Hepatocyte (in vitro differentiated cells): ENCODE data around the gene OR7D2. TPM values are rescaled to one million over a fixed set of nuclear protein-coding genes. Genes with fewer than 3 reads are reported as not detected.

Source experiments
- DNase-seq: peaks from one replicate; pipeline ENCODE4 v3.0.0-alpha.2; 2016; ENCODE audit warnings: low spot score
- H2AFZ ChIP-seq: fragments of 200-600 bp; sonication (generic); 2 replicates; pipeline ENCODE4 v1.6.0; 2016; ENCODE audit warnings: antibody characterized with exemption, mild to moderate bottlenecking
- H3K27ac ChIP-seq: fragments of 200-600 bp; sonication (generic); 2 replicates; pipeline ENCODE4 v1.5.1; 2016; ENCODE audit warnings: mild to moderate bottlenecking
- H3K27me3 ChIP-seq: fragments of 200-600 bp; sonication (generic); 2 replicates; pipeline ENCODE4 v1.6.1; 2016
- H3K36me3 ChIP-seq: fragments of 200-600 bp; sonication (generic); replicated peaks from 2 replicates; pipeline ENCODE4 v1.5.1; 2016; ENCODE audit warnings: low read depth; ENCODE audit not compliant: insufficient read depth
- H3K4me1 ChIP-seq: fragments of 200-600 bp; sonication (generic); 2 replicates; pipeline ENCODE4 v1.5.1; 2016; ENCODE audit warnings: mild to moderate bottlenecking, moderate library complexity; ENCODE audit not compliant: insufficient read depth
- H3K4me2 ChIP-seq: fragments of 200-600 bp; sonication (generic); 2 replicates; pipeline ENCODE4 v1.6.0; 2016
- H3K4me3 ChIP-seq: fragments of 200-600 bp; sonication (generic); 2 replicates; pipeline ENCODE4 v1.5.1; 2016; ENCODE audit warnings: mild to moderate bottlenecking
- H3K79me2 ChIP-seq: fragments of 200-600 bp; sonication (generic); 2 replicates; pipeline ENCODE4 v1.6.0; 2017; ENCODE audit warnings: mild to moderate bottlenecking
- H3K9me2 ChIP-seq: fragments of 200-600 bp; sonication (generic); replicated peaks from 2 replicates; pipeline ENCODE4 v1.6.0; 2017; ENCODE audit warnings: mild to moderate bottlenecking; ENCODE audit not compliant: insufficient read depth
- H3K9me3 ChIP-seq: fragments of 200-600 bp; sonication (generic); 2 replicates; pipeline ENCODE4 v1.5.1; 2016; ENCODE audit warnings: low read depth, mild to moderate bottlenecking
- H4K20me1 ChIP-seq: fragments of 200-600 bp; sonication (generic); 2 replicates; pipeline ENCODE4 v1.6.0; 2016; ENCODE audit warnings: mild to moderate bottlenecking; ENCODE audit not compliant: insufficient read depth, poor library complexity, severe bottlenecking
- CTCF ChIP-seq: fragments of 200-600 bp; sonication (generic); IDR thresholded peaks from 2 replicates; pipeline ENCODE4 v1.5.1; 2016; ENCODE audit warnings: antibody characterized with exemption, mild to moderate bottlenecking; ENCODE audit not compliant: poor library complexity
- EZH2 ChIP-seq: fragments of 200-600 bp; sonication (generic); IDR thresholded peaks from 2 replicates; pipeline ENCODE4 v1.6.1; 2016; ENCODE audit warnings: antibody characterized with exemption, mild to moderate bottlenecking, borderline replicate concordance
- EZH2phosphoT487 ChIP-seq: fragments of 200-600 bp; sonication (generic); IDR thresholded peaks from one replicate; pipeline ENCODE4 v1.6.1; 2018; ENCODE audit warnings: antibody characterized with exemption, mild to moderate bottlenecking, low read depth, moderate library complexity; ENCODE audit not compliant: unreplicated experiment, severe bottlenecking
- WGBS: methylation state at CpG from one replicate; pipeline ENCODE4 v1.1.6; 2016; ENCODE audit warnings: low lambda C conversion rate; ENCODE audit errors: missing lambda C conversion rate; 5-methylcytosine and 5-hydroxymethylcytosine counted together
- polyA plus RNA-seq: library from polyadenylated mRNA; unstranded; fragments of >200 nt; fragmentation: Nextera tagmentation; extraction: Ambion mirVana; gene quantifications from 2 replicates; pipeline ENCODE4 v1.2.1, GENCODE V29; 2016
- total RNA-seq: library from RNA; depleted of rRNA; stranded (reverse); fragments of >200 nt; gene quantifications from 2 replicates; pipeline ENCODE4 v1.2.3, GENCODE V29; 2014

OR7D2 gene
- total and polyA plus RNA-seq, 2 experiments from 2014 or later: 0.34 to 0.57 TPM

GRCh38 chr19:9151367-9151766 is 27.4 kb upstream of the OR7D2 start:
- Histone ChIP-seq H3K4me3 (no peak overlapping the region), H4K20me1 (no peaks in the 10 kb centered on the region), H3K9me3 (peaks cover 22% of the 10 kb centered on the region), H2AFZ (no peak overlapping the region), H3K79me2 (peaks cover 98% of the 10 kb centered on the region), H3K27me3 (no peaks in the 10 kb centered on the region), H3K9me2 (no peaks in the 10 kb centered on the region), H3K4me2 (no peak overlapping the region), H3K4me1 (no peaks in the 10 kb centered on the region), H3K36me3 (no peaks in the 10 kb centered on the region), H3K27ac (no peak overlapping the region)
- no peak for TF ChIP-seq CTCF
- no peak for TF ChIP-seq EZH2
- TF ChIP-seq EZH2phosphoT487: no peak
- 97% methylated on average over 5 of the region's 5 CpGs for WGBS
- DNase-seq: no peak

- Histone ChIP-seq H3K9me3 (peaks cover 28% of the 10 kb centered on the region), H3K9me2 (no peaks in the 10 kb centered on the region), H3K79me2 (peaks cover 60% of the 10 kb centered on the region)
Measured at GRCh38 chr19:9155591-9155990, 23.2 kb upstream of the OR7D2 start.

GRCh38 chr19:9156304-9156703 is 22.5 kb upstream of the OR7D2 start:
- 95% methylated on average over 1 of the region's 1 CpG for WGBS
- peaks cover 19% of the 10 kb centered on the region for H3K36me3 ChIP-seq

More at GRCh38 chr19:9155591-9155990, 23.2 kb upstream of the OR7D2 start:
- peaks cover 12% of the 10 kb centered on the region for H3K36me3 ChIP-seq
- H3K4me1 ChIP-seq: no peaks in the 10 kb centered on the region
- H3K27ac ChIP-seq: no peak overlapping the region
- H3K4me3 ChIP-seq: no peak overlapping the region
- H3K4me2 ChIP-seq: no peak overlapping the region
- TF ChIP-seq EZH2phosphoT487: no peak
- TF ChIP-seq CTCF: no peak
- TF ChIP-seq EZH2: no peak
- no peaks in the 10 kb centered on the region for H3K27me3 ChIP-seq
- DNase-seq: no peak
- WGBS: 98% methylated on average over 4 of the region's 4 CpGs
- no peak overlapping the region for H2AFZ ChIP-seq
- no peaks in the 10 kb centered on the region for H4K20me1 ChIP-seq

More at GRCh38 chr19:9156304-9156703, 22.5 kb upstream of the OR7D2 start:
- Histone ChIP-seq H3K9me2 (no peaks in the 10 kb centered on the region), H3K4me1 (no peaks in the 10 kb centered on the region), H3K4me2 (no peak overlapping the region), H3K27me3 (no peaks in the 10 kb centered on the region), H3K9me3 (peaks cover 35% of the 10 kb centered on the region), H4K20me1 (no peaks in the 10 kb centered on the region), H3K4me3 (no peak overlapping the region), H3K79me2 (peaks cover 53% of the 10 kb centered on the region), H2AFZ (no peak overlapping the region), H3K27ac (no peak overlapping the region)
- TF ChIP-seq EZH2phosphoT487: no peak
- no peak for TF ChIP-seq CTCF
- TF ChIP-seq EZH2: no peak
- no peak for DNase-seq
